H9 (cell line): ENCODE measurements around the gene DPP6. TPM values are rescaled to one million over a fixed set of nuclear protein-coding genes. Genes with fewer than 3 reads are reported as not detected.

Experiments
- DNase-seq: peaks from one replicate; pipeline ENCODE4 v3.0.0-alpha.2; 2017
- H2AFZ ChIP-seq: one replicate; pipeline ENCODE4 v1.6.1; 2013; ENCODE audit warnings: mild to moderate bottlenecking, low read length, control low read depth, moderate library complexity
- H2AK5ac ChIP-seq: 2 replicates; pipeline ENCODE4 v1.6.1; 2013; ENCODE audit warnings: low read length, control low read depth, mixed read lengths; ENCODE audit not compliant: insufficient read length
- H2BK120ac ChIP-seq: one replicate; pipeline ENCODE4 v1.6.1; 2013; ENCODE audit warnings: low read depth, mild to moderate bottlenecking, low read length, control low read depth, inconsistent platforms; ENCODE audit not compliant: poor library complexity, severe bottlenecking
- H2BK12ac ChIP-seq: 2 replicates; pipeline ENCODE4 v1.6.1; 2013; ENCODE audit warnings: low read length, control low read depth, mixed read lengths, low read depth; ENCODE audit not compliant: insufficient read length
- H2BK15ac ChIP-seq: 2 replicates; pipeline ENCODE4 v1.6.1; 2013; ENCODE audit warnings: low read depth, low read length, control low read depth
- H2BK20ac ChIP-seq: one replicate; pipeline ENCODE4 v1.6.1; 2013; ENCODE audit warnings: low read depth, mild to moderate bottlenecking, low read length, control low read depth, inconsistent platforms; ENCODE audit not compliant: poor library complexity, severe bottlenecking
- H2BK5ac ChIP-seq: 2 replicates; pipeline ENCODE4 v1.6.1; 2013; ENCODE audit warnings: low read length, control low read depth, mixed read lengths; ENCODE audit not compliant: insufficient read length
- H3K14ac ChIP-seq: 2 replicates; pipeline ENCODE4 v1.6.1; 2013; ENCODE audit warnings: low read length, control low read depth; ENCODE audit not compliant: insufficient read depth
- H3K18ac ChIP-seq: 2 replicates; pipeline ENCODE4 v1.6.1; 2013; ENCODE audit warnings: low read depth, mild to moderate bottlenecking, mixed read lengths, low read length, control low read depth; ENCODE audit not compliant: insufficient read length
- H3K23ac ChIP-seq: 2 replicates; pipeline ENCODE4 v1.6.1; 2013; ENCODE audit warnings: low read length, control low read depth, mixed read lengths, low read depth; ENCODE audit not compliant: insufficient read length
- H3K23me2 ChIP-seq: 2 replicates; pipeline ENCODE4 v1.6.1; 2013; ENCODE audit warnings: low read depth, mild to moderate bottlenecking, mixed read lengths, low read length, control low read depth; ENCODE audit not compliant: insufficient read length, poor library complexity, severe bottlenecking
- H3K27ac ChIP-seq: 2 replicates; pipeline ENCODE4 v1.5.1; 2013; ENCODE audit warnings: low read length, control low read depth, mixed read lengths, low read depth; ENCODE audit not compliant: insufficient read length
- H3K27me3 ChIP-seq: 2 replicates; pipeline ENCODE4 v1.6.1; 2013; ENCODE audit warnings: low read length, control low read depth, inconsistent platforms; ENCODE audit not compliant: insufficient read depth
- H3K4ac ChIP-seq: 2 replicates; pipeline ENCODE4 v1.6.1; 2013; ENCODE audit warnings: low read depth, mild to moderate bottlenecking, control low read depth, inconsistent platforms, low read length, moderate library complexity
- H3K4me1 ChIP-seq: 2 replicates; pipeline ENCODE4 v1.6.1; 2013; ENCODE audit warnings: low read length, control low read depth, inconsistent platforms; ENCODE audit not compliant: insufficient read depth
- H3K4me2 ChIP-seq: 2 replicates; pipeline ENCODE4 v1.6.1; 2013; ENCODE audit warnings: low read length, control low read depth, mixed read lengths; ENCODE audit not compliant: insufficient read length, insufficient read depth
- H3K56ac ChIP-seq: 2 replicates; pipeline ENCODE4 v1.6.1; 2013; ENCODE audit warnings: low read depth, mild to moderate bottlenecking, mixed read lengths, low read length, control low read depth; ENCODE audit not compliant: insufficient read length
- H3K79me1 ChIP-seq: 2 replicates; pipeline ENCODE4 v1.6.1; 2013; ENCODE audit warnings: low read depth, mild to moderate bottlenecking, moderate library complexity, low read length, control low read depth, inconsistent platforms; ENCODE audit not compliant: insufficient read depth, poor library complexity, severe bottlenecking
- H3K79me2 ChIP-seq: 2 replicates; pipeline ENCODE4 v1.6.1; 2013; ENCODE audit warnings: low read length, control low read depth, inconsistent platforms; ENCODE audit not compliant: insufficient read depth
- H3K9ac ChIP-seq: 2 replicates; pipeline ENCODE4 v1.6.1; 2013; ENCODE audit warnings: low read length, control low read depth, mixed read lengths; ENCODE audit not compliant: insufficient read length; ENCODE audit errors: extremely low read depth
- H3K9me3 ChIP-seq: one replicate; pipeline ENCODE4 v1.6.1; 2013; ENCODE audit warnings: low read depth, low read length, inconsistent platforms; ENCODE audit not compliant: control insufficient read depth
- H3T11ph ChIP-seq: one replicate; pipeline ENCODE4 v1.6.1; 2013; ENCODE audit warnings: mild to moderate bottlenecking, low read length, control low read depth, inconsistent platforms
- H4K20me1 ChIP-seq: one replicate; pipeline ENCODE4 v1.6.1; 2013; ENCODE audit not compliant: control insufficient read depth, insufficient read length, insufficient read depth
- H4K5ac ChIP-seq: 2 replicates; pipeline ENCODE4 v1.6.1; 2013; ENCODE audit warnings: low read depth, mild to moderate bottlenecking, mixed read lengths, low read length, control low read depth; ENCODE audit not compliant: insufficient read length
- H4K8ac ChIP-seq: replicated peaks from 2 replicates; pipeline ENCODE4 v1.6.1; 2013; ENCODE audit warnings: low read length, control low read depth, mixed read lengths, low read depth; ENCODE audit not compliant: insufficient read length
- H4K91ac ChIP-seq: 2 replicates; pipeline ENCODE4 v1.6.1; 2013; ENCODE audit warnings: low read depth, mild to moderate bottlenecking, moderate library complexity, mixed read lengths, low read length, control low read depth; ENCODE audit not compliant: insufficient read length
- H3K27ac Mint-ChIP-seq, 3 experiments: 2 replicates in 2 of 3; 3 replicates in 1 of 3; pipeline ENCODE4 v1.8.0; 2020 to 2021; ENCODE audit warnings: mixed read lengths in 3 of 3, mild to moderate bottlenecking in 1 of 3, moderate library complexity in 1 of 3
- H3K27me3 Mint-ChIP-seq: 2 replicates; pipeline ENCODE4 v1.8.0; 2021; ENCODE audit warnings: low read depth, mild to moderate bottlenecking, moderate library complexity, mixed read lengths
- H3K36me3 Mint-ChIP-seq, 3 experiments: 2 replicates in 2 of 3; 3 replicates in 1 of 3; pipeline ENCODE4 v1.8.0; 2020 to 2021; ENCODE audit warnings: low read depth in 3 of 3, mixed read lengths in 3 of 3; ENCODE audit not compliant: insufficient read depth in 1 of 3
- H3K4me1 Mint-ChIP-seq, 2 experiments: 2 replicates each; pipeline ENCODE4 v1.8.0; 2020; ENCODE audit warnings: mixed read lengths in 2 of 2
- H3K4me3 Mint-ChIP-seq, 2 experiments: 2 replicates in 1 of 2; 3 replicates in 1 of 2; pipeline ENCODE4 v1.8.0; 2020 to 2021; ENCODE audit warnings: mild to moderate bottlenecking in 2 of 2, mixed read lengths in 2 of 2, moderate library complexity in 1 of 2
- H3K9me3 Mint-ChIP-seq, 2 experiments: 2 replicates in 1 of 2; 3 replicates in 1 of 2; pipeline ENCODE4 v1.8.0; 2020; ENCODE audit warnings: mild to moderate bottlenecking in 2 of 2, mixed read lengths in 2 of 2, moderate library complexity in 1 of 2
- CTCF ChIP-seq: fragments of 200-600 bp; sonication (generic); conservative IDR thresholded peaks from 3 replicates; pipeline ENCODE4 v1.8.0; 2021; ENCODE audit warnings: antibody characterized with exemption, mild to moderate bottlenecking
- WGBS: extraction: QIAGEN DNeasy Blood & Tissue Kit; methylation state at CpG from one replicate; pipeline ENCODE4 v1.1.7; 2013; ENCODE audit warnings: missing lambda C conversion rate, low lambda C conversion rate, mixed read lengths; ENCODE audit not compliant: insufficient read length; ENCODE audit errors: extremely low coverage; 5-methylcytosine and 5-hydroxymethylcytosine counted together
- total RNA-seq: library from RNA; stranded (reverse); gene quantifications from 2 replicates; pipeline ENCODE4 v1.2.1, GENCODE V29; 2021

The DPP6 gene
- total RNA-seq, 1 experiment from 2014 or later = 4.5 TPM

- Histone ChIP-seq H3K4me2 (no peak overlapping the region), H3K23ac (no peak overlapping the region), H2BK15ac (no peak overlapping the region), H4K5ac (no peak overlapping the region), H2BK12ac (no peak overlapping the region), H3K14ac (no peak overlapping the region), H2AFZ (no peak overlapping the region), H4K8ac (no peak overlapping the region), H3T11ph (no peak overlapping the region), H2BK20ac (no peak overlapping the region), H3K4me1 (no peaks in the 10 kb centered on the region), H3K9me3 (no peaks in the 10 kb centered on the region), H3K79me2 (no peaks in the 10 kb centered on the region), H3K27me3 (no peaks in the 10 kb centered on the region), H3K79me1 (no peaks in the 10 kb centered on the region), H2AK5ac (no peak overlapping the region), H3K18ac (no peak overlapping the region), H3K4ac (no peak overlapping the region), H2BK5ac (no peak overlapping the region), H4K91ac (no peak overlapping the region), H3K23me2 (no peaks in the 10 kb centered on the region), H3K9ac (no peak overlapping the region), H3K56ac (no peak overlapping the region), H3K27ac (no peak overlapping the region), H2BK120ac (no peak overlapping the region), H4K20me1 (no peaks in the 10 kb centered on the region)
- Mint-ChIP-seq H3K9me3 (no peaks in the 10 kb centered on the region; a peak in 3 of 5 replicates), H3K27ac (no peak overlapping the region; a peak in 1 of 7 replicates), H3K4me1 (peaks cover 8 to 15% of the 10 kb centered on the region in 2 experiments), H3K36me3 (no peaks in the 10 kb centered on the region; a peak in 1 of 7 replicates), H3K4me3 (no peak overlapping the region), H3K27me3 (no peaks in the 10 kb centered on the region)
- no CpG with 5 or more reads among the region's 9 CpGs for WGBS
- TF ChIP-seq CTCF = no peak
- DNase-seq = no peak
These were observed 824.8 kb downstream of the DPP6 start for GRCh38 chr7:154877031-154877430.
